ENCODE data around the gene RAP1GAP. TPM values are rescaled to one million over a fixed set of nuclear protein-coding genes. Genes with fewer than 3 reads are reported as not detected.

Gene RAP1GAP
- total and polyA plus RNA-seq, 9 of the 15 experiments (the other 6 are each of a cell fraction or from before 2014, with no cell fraction given), result 0.29 to 30.2 (median 19.2) TPM

- TF ChIP-seq NRF1 (conservative IDR thresholded peaks at IDR 0.05 in 1 of 2, IDR thresholded peaks at IDR 0.05 in 1 of 2) (no peak), ZZZ3 (IDR thresholded peaks at IDR 0.05) (no peak), FOXJ2 (tag; IDR thresholded peaks at IDR 0.05) (no peak), ZNF764 (CRISPR knock-in tag; IDR thresholded peaks at IDR 0.05; ENCODE audit: low read depth) (no peak), ZNF395 (CRISPR knock-in tag; IDR thresholded peaks at IDR 0.05) (no peak), ZMIZ1 (IDR thresholded peaks at IDR 0.05; ENCODE audit: low read depth in 2 of 2, low read length in 2 of 2) (no peak), ZBTB1 (CRISPR knock-in tag; IDR thresholded peaks at IDR 0.05; ENCODE audit: borderline replicate concordance, low read depth) (no peak), FOXO4 (CRISPR knock-in tag; IDR thresholded peaks at IDR 0.05) (no peak), ZFP36 (IDR thresholded peaks at IDR 0.05; ENCODE audit: low read depth, low read length, partially characterized antibody) (no peak), NFE2 (IDR thresholded peaks at IDR 0.05; ENCODE audit: low read depth) (no peak), MCM5 (IDR thresholded peaks at IDR 0.05; ENCODE audit: low read depth) (no peak), ZBTB12 (CRISPR knock-in tag; IDR thresholded peaks at IDR 0.05) (no peak), TAL1 (IDR thresholded peaks at IDR 0.05) (no peak), GABPB2 (CRISPR knock-in tag; conservative IDR thresholded peaks at IDR 0.05) (no peak), NONO (IDR thresholded peaks at IDR 0.05; ENCODE audit: low read depth in 2 of 2, low read length in 1 of 2) (no peak), SMARCE1 (IDR thresholded peaks at IDR 0.05) (no peak), RCOR1 (IDR thresholded peaks at IDR 0.05; ENCODE audit: borderline replicate concordance in 1 of 2, low read depth in 2 of 2, low read length in 2 of 2) (peak in 1 of 2 experiments; percentile 55; a peak in 2 of 4 replicates), ZBTB7A (IDR thresholded peaks at IDR 0.05; ENCODE audit: borderline replicate concordance, control insufficient read depth, low read depth, low read length) (peak; percentile 5; the same call in 1 of the 2 replicates), BCOR (IDR thresholded peaks at IDR 0.05) (peak; percentile 71)
Measured at GRCh38 chr1:21652101-21652936, 16.8 kb downstream of the RAP1GAP start (continued).

Data from K562 (cell line).